Measurements from ENCODE around the gene TRIO.
"Not testable (repeated sequence)": the region's sequence is repeated elsewhere in the genome, so short reads cannot be mapped to it uniquely, and the experiment has no call there.

TRIO gene

DNA sequence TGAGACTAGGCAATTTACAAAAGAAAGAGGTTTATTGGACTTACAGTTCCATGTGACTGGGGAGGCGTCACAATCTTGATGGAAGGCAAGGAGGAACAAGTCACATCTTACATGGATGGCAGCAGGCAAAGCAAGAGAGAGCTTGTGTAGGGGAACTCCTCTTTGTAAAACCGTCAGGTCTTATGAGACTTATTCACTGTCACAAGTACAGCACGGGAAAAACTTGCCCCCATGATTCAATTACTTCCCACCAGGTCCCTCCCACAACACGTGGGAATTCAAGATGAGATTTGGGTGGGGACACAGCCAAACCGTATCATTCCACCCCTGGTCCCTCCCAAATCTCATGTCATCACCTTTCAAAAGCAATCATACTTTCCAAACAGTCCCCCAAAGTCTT, 293.0 kb downstream of the TRIO start:
- H3K27ac ChIP-seq (ENCODE audit: low read depth, low read length); H3K9ac ChIP-seq (ENCODE audit: low read length); H3K9me3 ChIP-seq (ENCODE audit: low read length); H3K36me3 ChIP-seq (ENCODE audit: insufficient read depth, low read length); H3K4me3 ChIP-seq (ENCODE audit: low read depth in 1 of 2, low read length in 2 of 2); H3K27me3 ChIP-seq (ENCODE audit: control insufficient read depth in 1 of 2, insufficient read depth in 2 of 2, low read length in 2 of 2): not testable (repeated sequence)
- H3K4me1 ChIP-seq (ENCODE audit: insufficient read depth, low read length), result peaks cover 28% of the 10 kb centered on the region

DNA sequence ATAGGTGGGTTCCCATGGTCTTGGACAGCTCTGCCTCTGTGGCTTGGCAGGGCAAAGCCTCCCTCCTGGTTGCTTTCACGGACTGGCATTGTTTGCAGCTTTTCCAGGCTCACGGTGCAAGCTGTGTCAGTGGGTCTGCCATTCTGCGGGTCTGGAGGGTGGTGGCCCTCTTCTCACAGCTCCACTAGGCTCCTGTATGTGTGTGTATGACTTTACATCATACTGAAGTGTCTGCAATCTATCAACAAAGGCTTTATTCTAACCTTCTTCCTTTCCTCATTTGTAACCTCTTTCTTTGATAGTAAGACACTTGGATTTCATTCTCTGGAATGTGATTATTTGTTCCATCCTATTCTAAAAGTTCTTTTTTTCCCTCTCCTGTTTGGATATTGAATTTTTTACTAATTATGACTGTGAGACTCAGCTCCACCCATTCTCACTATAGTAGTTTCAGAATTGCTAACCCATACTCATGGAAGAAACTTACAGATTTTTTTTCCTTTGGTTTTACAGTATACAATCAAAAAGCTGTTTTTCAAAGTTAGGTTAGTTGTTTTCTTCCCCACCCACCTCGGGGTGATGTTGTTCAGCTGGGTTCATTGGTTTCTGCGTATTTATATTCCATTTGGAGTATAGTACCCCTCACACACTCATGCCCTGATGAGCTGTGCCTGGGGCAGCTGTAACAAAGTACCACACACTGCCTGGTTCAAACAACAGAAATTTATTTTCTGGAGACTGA, 293.8 kb downstream of the TRIO start:
- peaks cover 24% of the 10 kb centered on the region for H3K4me1 ChIP-seq (ENCODE audit: insufficient read depth, low read length)
- H3K27me3 ChIP-seq (ENCODE audit: control insufficient read depth in 1 of 2, insufficient read depth in 2 of 2, low read length in 2 of 2), result no peaks in the 10 kb centered on the region
- H3K4me3 ChIP-seq (ENCODE audit: low read depth in 1 of 2, low read length in 2 of 2), result no peak overlapping the region
- no peak overlapping the region for H3K27ac ChIP-seq (ENCODE audit: low read depth, low read length)
- H3K9me3 ChIP-seq (ENCODE audit: low read length), result no peaks in the 10 kb centered on the region
- H3K9ac ChIP-seq (ENCODE audit: low read length), result no peak overlapping the region
- H3K36me3 ChIP-seq (ENCODE audit: insufficient read depth, low read length), result no peaks in the 10 kb centered on the region

DNA sequence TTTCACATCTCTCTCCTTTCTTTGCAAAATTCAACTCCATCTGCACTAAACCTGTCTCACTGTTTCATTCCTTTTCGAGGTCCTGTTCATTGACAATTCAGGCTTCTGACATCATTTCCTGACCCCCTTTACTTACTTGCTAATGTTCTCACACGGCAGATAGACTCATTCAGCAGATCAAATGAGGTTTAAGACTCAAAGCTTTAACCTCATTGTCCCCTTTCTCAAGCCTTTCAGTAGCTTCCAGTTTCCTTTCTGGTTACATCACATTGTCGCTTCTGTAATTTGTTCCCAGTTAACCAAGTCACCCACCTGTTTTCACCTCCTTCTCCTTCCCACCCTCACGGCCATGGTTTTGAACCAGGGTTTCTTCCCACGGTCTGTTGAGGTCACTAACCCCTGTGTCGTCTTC, 295.1 kb downstream of the TRIO start:
- Histone ChIP-seq H3K9ac (ENCODE audit: low read length) (no peak overlapping the region), H3K27me3 (ENCODE audit: control insufficient read depth in 1 of 2, insufficient read depth in 2 of 2, low read length in 2 of 2) (no peaks in the 10 kb centered on the region), H3K9me3 (ENCODE audit: low read length) (no peaks in the 10 kb centered on the region), H3K36me3 (ENCODE audit: insufficient read depth, low read length) (no peaks in the 10 kb centered on the region), H3K27ac (ENCODE audit: low read depth, low read length) (no peak overlapping the region), H3K4me1 (ENCODE audit: insufficient read depth, low read length) (peaks cover 21% of the 10 kb centered on the region), H3K4me3 (ENCODE audit: low read depth in 1 of 2, low read length in 2 of 2) (no peak overlapping the region)

DNA sequence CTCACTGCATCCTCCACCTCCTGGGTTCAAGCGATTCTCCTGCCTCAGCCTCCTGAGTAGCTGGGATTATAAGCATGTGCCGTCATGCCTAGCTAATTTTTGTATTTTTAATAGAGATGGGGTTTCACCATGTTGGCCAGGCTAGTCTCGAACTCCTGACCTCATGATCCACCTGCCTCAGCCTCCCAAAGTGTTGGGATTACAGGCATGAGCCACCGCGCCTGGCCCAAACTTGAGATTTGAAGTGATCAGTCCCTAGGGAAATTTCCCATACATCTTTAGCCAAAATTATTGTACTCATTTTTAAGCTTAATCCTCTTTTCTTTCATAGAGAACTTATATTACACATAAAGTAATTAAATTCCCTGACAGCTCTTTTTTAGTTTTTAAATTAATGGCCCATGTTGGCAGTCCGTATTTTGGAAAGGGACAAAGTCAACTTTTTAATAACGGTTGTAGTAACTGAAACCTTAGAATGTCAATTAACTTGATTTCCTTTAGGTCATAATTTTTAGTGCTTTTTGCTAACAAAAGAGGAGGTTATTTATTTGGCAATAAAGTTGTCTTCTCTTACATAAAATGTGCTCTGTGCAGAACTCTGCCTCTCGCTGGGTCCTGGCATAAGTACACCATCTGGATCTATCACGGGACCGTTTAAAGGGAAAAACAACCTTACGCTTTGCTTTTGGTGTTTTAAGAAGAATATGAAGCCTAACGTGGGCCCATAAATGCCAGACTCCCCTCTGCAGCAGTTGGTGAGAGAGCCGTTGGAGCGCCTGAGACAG, 296.1 kb downstream of the TRIO start:
- no peaks in the 10 kb centered on the region for H3K36me3 ChIP-seq (ENCODE audit: insufficient read depth, low read length)
- peaks cover 31% of the 10 kb centered on the region for H3K4me1 ChIP-seq (ENCODE audit: insufficient read depth, low read length)
- H3K4me3 ChIP-seq (ENCODE audit: low read depth in 1 of 2, low read length in 2 of 2), result no peak overlapping the region
- no peak overlapping the region for H3K27ac ChIP-seq (ENCODE audit: low read depth, low read length)
- no peaks in the 10 kb centered on the region for H3K27me3 ChIP-seq (ENCODE audit: control insufficient read depth in 1 of 2, insufficient read depth in 2 of 2, low read length in 2 of 2)
- no peak overlapping the region for H3K9ac ChIP-seq (ENCODE audit: low read length)
- no peaks in the 10 kb centered on the region for H3K9me3 ChIP-seq (ENCODE audit: low read length)

DNA sequence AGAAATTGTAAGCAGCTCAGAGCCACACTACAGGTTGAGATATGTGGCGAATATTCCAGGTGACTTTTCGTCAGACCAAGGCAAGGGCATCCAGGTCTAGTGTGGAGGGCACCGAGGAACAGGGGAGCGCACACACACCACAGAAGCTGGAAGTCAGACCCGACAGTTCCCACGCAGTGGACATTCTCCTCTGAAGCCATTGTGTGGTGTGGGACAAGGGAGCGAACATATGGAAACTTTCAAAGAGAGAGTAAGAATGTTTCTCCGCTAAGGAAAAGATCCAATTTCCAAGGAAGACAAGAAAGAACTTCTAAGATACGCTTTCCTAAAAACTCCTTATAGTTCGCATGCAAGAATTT, 297.1 kb downstream of the TRIO start:
- peak overlapping the region; percentile 5 for H3K9ac ChIP-seq (ENCODE audit: low read length)
- peaks cover 38% of the 10 kb centered on the region for H3K4me1 ChIP-seq (ENCODE audit: insufficient read depth, low read length)
- H3K27me3 ChIP-seq (ENCODE audit: control insufficient read depth in 1 of 2, insufficient read depth in 2 of 2, low read length in 2 of 2), result no peaks in the 10 kb centered on the region
- H3K36me3 ChIP-seq (ENCODE audit: insufficient read depth, low read length), result no peaks in the 10 kb centered on the region
- no peaks in the 10 kb centered on the region for H3K9me3 ChIP-seq (ENCODE audit: low read length)
- peak overlapping the region; percentile 54 for H3K27ac ChIP-seq (ENCODE audit: low read depth, low read length)
- H3K4me3 ChIP-seq (ENCODE audit: low read depth in 1 of 2, low read length in 2 of 2), result peak overlapping the region in 1 of 2 donors; percentile 78

DNA sequence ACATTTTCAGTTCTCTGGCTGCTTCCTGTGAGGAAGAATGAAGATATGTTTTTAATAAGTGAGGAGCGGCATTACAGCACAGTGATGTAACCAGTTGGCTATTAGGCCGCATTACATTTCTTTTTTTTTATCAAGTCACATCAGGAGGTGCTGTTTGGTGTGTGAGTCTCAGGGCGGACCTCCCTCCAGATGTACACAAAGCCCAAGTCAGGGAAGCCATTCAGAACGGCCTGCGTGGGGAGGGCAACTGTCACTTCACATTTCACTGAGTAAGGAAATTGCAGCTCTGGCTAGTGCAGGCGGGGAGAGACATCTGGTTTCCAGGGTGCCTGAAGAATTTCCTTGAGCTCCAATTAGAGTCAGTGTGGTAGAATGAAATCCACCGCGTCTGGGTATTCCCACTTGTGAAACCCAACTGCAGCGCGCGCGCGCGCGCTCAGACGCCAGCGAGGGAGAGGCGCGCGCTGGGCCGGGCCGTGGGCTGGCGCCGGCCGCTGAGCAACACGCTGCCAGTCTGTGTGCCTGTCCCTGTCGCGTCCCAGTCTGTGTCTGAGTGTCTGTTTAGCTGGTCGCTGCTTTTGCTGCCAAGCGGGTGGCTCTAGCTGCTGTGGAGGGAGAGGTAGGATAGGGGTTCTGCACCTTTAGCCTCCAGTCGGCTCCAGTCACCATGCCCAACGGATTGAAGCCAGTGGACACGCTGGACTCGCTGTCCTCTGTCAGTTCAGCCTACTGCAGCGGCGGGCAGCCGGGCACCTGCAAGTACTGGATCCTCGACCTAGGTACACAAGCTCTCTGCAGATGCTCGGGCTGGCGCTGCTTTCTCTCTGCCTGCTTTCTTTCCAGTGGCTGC, 297.7 kb downstream of the TRIO start:
- Histone ChIP-seq H3K36me3 (ENCODE audit: insufficient read depth, low read length) (no peaks in the 10 kb centered on the region), H3K9me3 (ENCODE audit: low read length) (no peaks in the 10 kb centered on the region), H3K27me3 (ENCODE audit: control insufficient read depth in 1 of 2, insufficient read depth in 2 of 2, low read length in 2 of 2) (no peaks in the 10 kb centered on the region), H3K4me1 (ENCODE audit: insufficient read depth, low read length) (peaks cover 44% of the 10 kb centered on the region), H3K27ac (ENCODE audit: low read depth, low read length) (peak overlapping the region; percentile 54), H3K9ac (ENCODE audit: low read length) (peak overlapping the region; percentile 34), H3K4me3 (ENCODE audit: low read depth in 1 of 2, low read length in 2 of 2) (peak overlapping the region; percentile 34 to 78)

DNA sequence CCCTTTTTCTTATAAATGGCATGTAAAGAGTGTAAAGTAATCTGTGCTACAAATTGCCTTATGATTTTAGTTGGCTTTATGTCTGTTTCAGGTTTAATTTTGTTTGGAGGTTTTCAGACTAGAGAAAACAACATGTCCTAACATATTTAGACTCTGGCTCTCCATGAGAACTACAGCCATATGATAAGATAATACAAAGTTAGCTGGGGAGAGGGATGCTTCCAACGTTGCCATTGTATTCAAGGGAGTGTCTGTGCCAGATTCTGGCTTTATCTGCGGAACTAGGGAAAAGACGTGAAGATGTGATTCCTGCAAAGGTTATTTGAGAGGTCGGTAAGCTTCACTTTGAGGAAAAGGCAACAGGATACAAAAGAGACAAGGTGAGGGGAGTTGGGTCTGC, 298.5 kb downstream of the TRIO start:
- H3K9ac ChIP-seq (ENCODE audit: low read length), result peak overlapping the region; percentile 34
- H3K27me3 ChIP-seq (ENCODE audit: control insufficient read depth in 1 of 2, insufficient read depth in 2 of 2, low read length in 2 of 2), result no peaks in the 10 kb centered on the region
- no peaks in the 10 kb centered on the region for H3K9me3 ChIP-seq (ENCODE audit: low read length)
- H3K36me3 ChIP-seq (ENCODE audit: insufficient read depth, low read length), result no peaks in the 10 kb centered on the region
- peaks cover 49% of the 10 kb centered on the region for H3K4me1 ChIP-seq (ENCODE audit: insufficient read depth, low read length)
- H3K4me3 ChIP-seq (ENCODE audit: low read depth in 1 of 2, low read length in 2 of 2), result peak overlapping the region in 1 of 2 donors; percentile 78
- peak overlapping the region; percentile 48 for H3K27ac ChIP-seq (ENCODE audit: low read depth, low read length)

DNA sequence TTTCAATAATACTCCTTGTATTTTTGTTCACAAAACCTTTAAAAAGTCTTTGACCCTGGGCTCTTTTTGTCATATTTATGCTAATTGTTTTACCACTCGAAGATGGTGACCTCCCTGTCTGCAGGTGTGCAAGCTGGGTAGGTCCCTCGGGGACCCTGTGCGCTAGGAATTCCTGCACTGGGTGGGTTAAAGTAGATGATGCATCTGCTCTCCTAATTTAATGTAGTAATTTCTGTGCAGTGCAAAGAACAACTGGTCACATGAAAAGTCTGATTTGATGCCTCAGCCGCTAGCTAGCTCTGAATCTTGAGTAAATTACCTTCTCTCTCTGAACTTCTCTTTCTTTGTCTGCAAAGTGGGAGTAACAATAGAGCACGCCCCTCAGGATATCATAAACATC, 299.4 kb downstream of the TRIO start:
- Histone ChIP-seq H3K9ac (ENCODE audit: low read length) (no peak overlapping the region), H3K27ac (ENCODE audit: low read depth, low read length) (no peak overlapping the region), H3K9me3 (ENCODE audit: low read length) (no peaks in the 10 kb centered on the region), H3K4me3 (ENCODE audit: low read depth in 1 of 2, low read length in 2 of 2) (peak overlapping the region in 1 of 2 donors; percentile 78), H3K27me3 (ENCODE audit: control insufficient read depth in 1 of 2, insufficient read depth in 2 of 2, low read length in 2 of 2) (no peaks in the 10 kb centered on the region), H3K36me3 (ENCODE audit: insufficient read depth, low read length) (no peaks in the 10 kb centered on the region), H3K4me1 (ENCODE audit: insufficient read depth, low read length) (peaks cover 51% of the 10 kb centered on the region)

DNA sequence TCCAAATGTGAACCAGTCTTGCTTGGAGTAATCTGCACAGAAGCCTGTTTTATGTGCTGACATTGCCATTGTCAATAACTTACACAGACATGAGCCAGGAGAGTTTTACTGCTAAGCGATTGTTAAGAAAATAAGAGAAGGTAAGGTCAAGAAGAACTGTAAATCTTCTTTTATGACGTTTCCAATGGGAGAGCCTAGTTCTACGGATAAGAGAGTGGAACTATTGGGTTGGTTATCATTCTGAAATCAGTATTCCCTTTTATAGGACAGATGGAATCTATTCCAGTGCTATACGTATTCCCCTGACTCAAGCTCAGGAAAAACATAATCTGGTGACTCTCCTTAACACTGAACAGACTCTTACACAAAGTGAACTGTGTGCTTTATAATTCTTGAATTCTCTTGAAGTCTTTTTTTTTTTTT, 300.5 kb downstream of the TRIO start:
- H3K4me3 ChIP-seq (ENCODE audit: low read depth in 1 of 2, low read length in 2 of 2), result peak overlapping the region in 1 of 2 donors; percentile 22
- no peaks in the 10 kb centered on the region for H3K27me3 ChIP-seq (ENCODE audit: control insufficient read depth in 1 of 2, insufficient read depth in 2 of 2, low read length in 2 of 2)
- no peaks in the 10 kb centered on the region for H3K36me3 ChIP-seq (ENCODE audit: insufficient read depth, low read length)
- H3K9me3 ChIP-seq (ENCODE audit: low read length), result no peaks in the 10 kb centered on the region
- H3K9ac ChIP-seq (ENCODE audit: low read length), result no peak overlapping the region
- H3K27ac ChIP-seq (ENCODE audit: low read depth, low read length), result peak overlapping the region; percentile 12
- H3K4me1 ChIP-seq (ENCODE audit: insufficient read depth, low read length), result peaks cover 61% of the 10 kb centered on the region

DNA sequence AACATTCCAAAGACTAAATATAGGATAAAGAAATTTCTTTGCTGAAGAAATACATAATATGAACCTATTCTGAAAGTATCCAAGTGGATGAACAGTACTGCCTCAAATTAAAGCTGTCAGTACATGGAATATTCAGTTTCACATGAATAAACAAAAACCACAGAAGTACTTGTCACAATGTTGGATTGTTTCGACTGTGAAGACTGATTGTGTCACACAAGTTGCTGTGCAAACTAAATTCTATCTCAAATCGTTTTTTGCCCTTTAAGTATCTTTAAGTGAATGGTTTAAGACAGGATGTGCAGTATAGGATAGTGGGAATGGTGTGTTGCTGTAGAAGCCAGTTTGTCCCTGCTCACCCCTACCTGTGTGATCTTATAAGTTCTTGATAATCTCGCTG, 301.0 kb downstream of the TRIO start:
- no peaks in the 10 kb centered on the region for H3K9me3 ChIP-seq (ENCODE audit: low read length)
- H3K9ac ChIP-seq (ENCODE audit: low read length), result no peak overlapping the region
- H3K27ac ChIP-seq (ENCODE audit: low read depth, low read length), result no peak overlapping the region
- H3K4me1 ChIP-seq (ENCODE audit: insufficient read depth, low read length), result peaks cover 64% of the 10 kb centered on the region
- no peaks in the 10 kb centered on the region for H3K27me3 ChIP-seq (ENCODE audit: control insufficient read depth in 1 of 2, insufficient read depth in 2 of 2, low read length in 2 of 2)
- no peak overlapping the region for H3K4me3 ChIP-seq (ENCODE audit: low read depth in 1 of 2, low read length in 2 of 2)
- H3K36me3 ChIP-seq (ENCODE audit: insufficient read depth, low read length), result no peaks in the 10 kb centered on the region

DNA sequence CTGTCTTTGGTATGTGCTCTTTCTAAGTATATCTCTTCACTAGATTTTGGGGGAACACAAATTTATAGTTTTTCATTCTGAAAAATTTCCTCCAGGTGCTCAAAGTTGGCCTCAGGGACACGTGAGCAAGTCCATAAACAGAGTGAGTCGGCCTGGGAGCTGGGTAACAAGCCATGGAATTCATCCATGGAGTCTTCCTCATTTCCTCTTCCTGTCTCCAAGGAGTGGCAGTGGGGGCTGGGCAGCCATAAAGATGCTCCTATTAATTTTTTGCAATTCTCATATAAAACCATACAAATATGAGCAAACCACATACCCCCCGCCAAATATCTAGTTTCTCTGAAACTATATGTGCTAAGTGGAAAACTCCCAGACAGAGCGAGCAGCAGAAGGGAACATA, 301.9 kb downstream of the TRIO start:
- no peaks in the 10 kb centered on the region for H3K27me3 ChIP-seq (ENCODE audit: control insufficient read depth in 1 of 2, insufficient read depth in 2 of 2, low read length in 2 of 2)
- H3K4me1 ChIP-seq (ENCODE audit: insufficient read depth, low read length), result peaks cover 63% of the 10 kb centered on the region
- H3K36me3 ChIP-seq (ENCODE audit: insufficient read depth, low read length), result no peaks in the 10 kb centered on the region
- H3K9ac ChIP-seq (ENCODE audit: low read length), result no peak overlapping the region
- no peak overlapping the region for H3K4me3 ChIP-seq (ENCODE audit: low read depth in 1 of 2, low read length in 2 of 2)
- no peak overlapping the region for H3K27ac ChIP-seq (ENCODE audit: low read depth, low read length)
- no peaks in the 10 kb centered on the region for H3K9me3 ChIP-seq (ENCODE audit: low read length)

Measured in muscle layer of colon (tissue), 2 donors.